ENCODE results near the gene PROK2. TPM values are rescaled to one million over a fixed set of nuclear protein-coding genes. Genes with fewer than 3 reads are reported as not detected.

Gene PROK2
- total and polyA plus RNA-seq, 2 donors, result 0.15 to 0.74 TPM

Small RNA genes within 50 kb of the gene (small RNA-seq; reads per million reads assigned to genes)
- not detected for gene RN7SL271P

Other genes starting within 250 kb of the PROK2 start
- 176 TPM for gene FOXP1, start 201.4 kb downstream of the PROK2 start, total RNA-seq
- 27.4 TPM for gene FOXP1, start 201.4 kb downstream of the PROK2 start, polyA plus RNA-seq
- gene EIF4E3, start 59.7 kb downstream of the PROK2 start, total RNA-seq, result 16.0 TPM
- gene EIF4E3, start 59.7 kb downstream of the PROK2 start, polyA plus RNA-seq, result 22.8 TPM
- 2.7 TPM for gene GPR27, start 31.3 kb downstream of the PROK2 start, total RNA-seq
- 3.3 TPM for gene GPR27, start 31.3 kb downstream of the PROK2 start, polyA plus RNA-seq